GM19193 (cell line): ENCODE data around the gene KLRC4.

Experiments used
- POLR2A ChIP-seq: IDR thresholded peaks from 4 replicates; pipeline ENCODE4 v1.6.1; 2011; ENCODE audit not compliant: insufficient read depth, insufficient read length; ENCODE audit errors: extremely low read depth

KLRC4 gene

DNA sequence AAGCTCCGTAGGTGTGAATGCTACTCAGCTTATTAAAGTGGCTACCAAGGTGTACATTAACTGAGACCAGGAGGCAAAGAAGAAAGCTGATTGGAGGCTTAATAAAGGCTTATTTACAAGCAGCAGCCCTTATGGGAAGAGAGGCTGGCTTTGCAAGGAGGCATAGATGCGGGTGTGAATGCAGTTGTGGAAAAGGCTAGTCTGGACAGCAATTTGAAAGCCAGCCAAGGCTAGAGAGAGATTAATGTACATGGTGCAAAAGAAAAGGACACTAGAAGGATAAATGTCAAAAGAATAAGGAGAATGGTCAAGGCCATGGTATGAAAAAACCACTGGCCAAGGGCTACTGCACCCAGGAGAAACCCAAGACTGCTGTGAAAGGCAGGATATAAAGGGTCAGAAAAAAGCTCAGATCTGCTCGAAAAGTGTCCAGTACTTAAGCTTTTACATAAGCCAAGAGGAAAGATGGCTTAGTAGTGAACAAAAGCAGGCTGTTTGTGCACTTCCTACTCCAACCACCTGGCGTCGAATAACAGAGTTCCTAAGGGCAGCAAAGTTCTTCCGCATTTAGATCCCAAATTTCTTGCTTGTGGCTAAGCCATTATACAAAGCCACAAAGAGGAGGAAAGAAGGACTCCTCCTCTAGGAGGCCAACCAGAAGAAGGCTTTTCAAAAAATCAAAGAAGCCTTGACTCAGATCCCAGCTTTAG lies 43.7 kb downstream of the KLRC4 start:
- TF ChIP-seq POLR2A = no peak

DNA sequence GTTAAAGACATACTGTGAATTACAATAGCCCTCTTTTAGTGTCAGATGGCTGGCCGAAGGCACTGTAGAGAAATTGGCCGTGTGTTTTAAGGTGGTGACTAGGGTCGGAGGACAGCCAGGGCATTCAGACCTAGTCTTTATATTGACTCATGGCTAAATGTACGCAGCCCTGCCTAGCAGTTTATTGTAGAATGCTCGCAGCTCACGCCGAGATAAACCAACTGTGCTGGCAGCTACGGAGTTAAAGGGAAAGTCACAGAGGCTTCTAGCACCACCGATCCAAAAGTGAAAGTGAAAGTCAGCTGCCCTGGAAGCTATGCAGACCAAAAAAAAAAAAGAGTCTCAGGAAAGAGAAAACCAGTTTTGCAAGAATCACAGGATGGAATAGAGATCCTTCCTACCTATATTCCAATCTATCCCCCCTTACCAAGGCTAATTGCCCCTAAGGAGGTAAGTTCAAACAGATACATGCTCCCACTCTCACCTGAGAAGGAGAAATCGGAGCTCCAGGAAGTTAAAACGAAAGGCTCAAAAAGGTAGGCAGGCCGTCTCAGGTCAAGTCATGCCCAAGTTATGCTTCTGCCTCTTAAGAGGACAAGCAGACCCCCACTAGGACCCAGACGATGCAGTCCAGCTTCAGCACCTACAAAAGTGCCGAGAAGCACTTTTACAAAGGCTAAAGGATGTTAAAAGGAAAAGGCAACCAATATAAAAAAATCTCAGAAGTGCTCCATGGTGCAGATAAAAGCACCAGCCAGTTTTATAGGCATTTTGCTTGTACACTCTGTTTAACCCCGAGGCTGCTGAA lies 44.5 kb downstream of the KLRC4 start:
- peak; percentile 2 for TF ChIP-seq POLR2A

DNA sequence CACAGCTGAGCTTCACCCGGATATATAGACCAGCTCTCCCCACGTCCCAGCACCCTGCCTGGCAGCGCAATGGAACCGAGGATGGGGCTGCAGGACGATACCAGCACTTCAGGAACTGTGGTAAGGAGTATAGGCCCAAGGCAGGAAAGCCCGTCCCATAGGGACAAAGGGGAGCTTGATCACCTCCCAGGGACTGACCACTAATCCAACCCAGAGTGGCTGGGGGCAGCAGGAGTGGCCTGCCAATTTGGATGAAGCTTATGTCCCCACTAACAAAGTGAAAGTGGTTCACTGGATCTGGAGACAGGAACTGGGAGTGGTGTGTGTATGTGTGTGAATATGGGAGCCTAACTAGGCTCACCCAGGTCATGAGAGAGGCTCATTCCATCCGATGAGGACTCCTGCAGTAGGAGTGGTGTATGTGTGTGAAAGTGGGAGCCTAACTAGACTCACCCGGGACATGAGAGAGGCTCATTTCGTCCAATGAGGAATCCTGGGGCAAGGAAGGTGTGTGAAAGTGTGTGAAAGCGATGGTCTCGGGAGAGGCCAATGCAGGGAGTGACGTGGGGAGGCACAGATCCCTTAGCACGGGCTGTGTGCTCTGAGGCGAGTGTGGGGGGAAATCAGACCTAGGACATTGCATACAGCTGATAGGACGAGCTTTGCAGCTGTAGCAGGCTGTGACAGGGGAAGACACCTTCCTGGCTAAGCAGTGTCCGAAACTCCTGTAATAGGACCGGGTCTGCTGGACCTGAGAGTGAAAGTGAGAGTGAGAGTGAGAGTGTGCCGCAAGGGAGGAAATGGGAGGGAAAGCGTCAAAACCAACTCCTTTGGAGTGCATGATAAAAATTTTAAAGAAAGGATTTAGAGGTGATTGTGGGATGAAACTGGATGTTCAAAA lies 45.4 kb downstream of the KLRC4 start:
- TF ChIP-seq POLR2A = peak; percentile 38

DNA sequence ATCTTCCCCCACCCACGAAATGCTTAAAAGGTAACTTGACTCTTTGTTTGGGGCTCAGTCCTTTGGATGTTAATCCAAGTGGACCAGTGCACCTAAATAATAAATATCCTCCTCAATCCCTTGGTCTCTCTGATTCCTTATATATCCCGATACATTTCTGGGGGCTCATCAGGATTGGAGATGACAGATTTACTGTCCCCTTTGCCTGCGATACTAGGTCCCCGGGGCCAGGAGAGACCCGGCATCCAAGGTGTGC lies 46.0 kb downstream of the KLRC4 start:
- no peak for TF ChIP-seq POLR2A

DNA sequence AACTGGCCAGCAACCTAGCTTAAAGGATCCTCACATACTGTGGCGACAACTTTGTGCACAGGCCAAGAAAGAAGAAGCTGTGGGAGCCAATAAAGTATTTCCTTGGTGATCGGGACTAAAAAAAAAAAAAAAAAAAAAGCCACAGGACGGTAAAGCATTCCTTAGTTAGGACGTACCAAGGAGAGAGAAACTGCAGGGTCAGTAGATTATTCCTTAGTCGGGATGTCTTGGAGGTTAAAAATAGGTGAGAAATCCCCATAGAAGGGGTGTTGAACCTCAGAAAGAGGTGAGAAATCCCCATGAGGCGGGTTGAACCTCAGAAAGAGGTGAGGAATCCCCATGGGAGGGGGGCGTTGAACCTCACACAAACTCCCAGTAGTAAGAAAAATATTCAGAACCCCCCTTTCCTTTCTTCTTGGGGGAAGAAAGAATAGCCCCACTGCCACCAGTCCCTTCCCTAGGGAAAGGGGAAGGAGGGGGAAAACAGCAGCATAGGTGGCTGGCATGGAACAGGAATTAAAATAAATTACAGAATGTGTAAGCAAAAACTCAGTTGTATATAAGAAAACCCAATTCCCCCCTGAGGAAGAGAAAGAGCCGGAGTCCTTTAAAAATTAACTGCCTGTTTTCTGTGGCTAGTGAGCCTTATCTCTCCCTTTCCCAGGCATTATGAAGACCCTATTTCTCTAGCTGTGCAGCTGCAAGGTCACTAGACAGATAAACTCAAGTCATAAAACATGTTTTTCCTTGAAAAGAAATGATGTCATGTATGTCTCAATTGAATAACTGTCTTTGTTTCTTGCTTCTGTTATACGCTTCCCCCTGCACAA lies 46.5 kb downstream of the KLRC4 start:
- TF ChIP-seq POLR2A = no peak

DNA sequence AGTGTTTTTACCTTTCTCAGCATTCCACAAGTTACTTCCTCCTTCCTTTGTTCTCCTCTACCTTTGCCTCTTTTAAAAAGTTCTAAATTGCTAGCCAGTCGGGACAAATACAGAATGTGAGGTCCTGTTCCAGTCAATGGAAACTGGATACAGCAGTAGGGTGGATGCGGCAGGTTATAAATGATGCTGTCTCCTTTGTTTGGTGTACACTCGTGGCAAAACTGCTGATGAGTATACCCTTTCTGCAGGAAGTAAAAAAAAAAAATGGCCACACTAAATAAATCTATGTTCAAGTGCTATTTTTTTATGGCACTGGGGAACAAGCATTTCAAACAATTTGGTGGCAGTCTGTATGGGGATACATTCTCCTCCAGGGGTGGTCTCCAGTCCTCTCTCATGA lies 47.2 kb downstream of the KLRC4 start:
- no peak for TF ChIP-seq POLR2A

DNA sequence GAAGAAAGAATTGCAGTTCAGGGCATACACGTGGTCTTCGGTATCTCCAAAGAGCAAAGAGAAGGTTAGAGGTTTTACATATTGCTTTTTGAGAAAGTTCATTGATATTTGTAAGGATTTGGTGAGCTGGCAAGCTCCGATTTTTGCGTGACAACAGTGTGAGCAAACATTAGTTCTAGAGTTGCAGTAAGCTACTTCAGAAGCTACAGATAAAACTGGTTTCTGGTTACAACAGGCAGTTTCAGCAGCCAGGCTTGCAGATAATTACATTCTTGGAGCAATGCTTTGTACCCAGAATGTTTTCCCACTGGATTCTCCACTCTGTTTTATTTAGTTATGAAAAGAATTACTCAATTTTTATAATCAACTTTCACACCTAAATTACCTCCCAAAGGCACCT lies 47.9 kb downstream of the KLRC4 start:
- no peak for TF ChIP-seq POLR2A

DNA sequence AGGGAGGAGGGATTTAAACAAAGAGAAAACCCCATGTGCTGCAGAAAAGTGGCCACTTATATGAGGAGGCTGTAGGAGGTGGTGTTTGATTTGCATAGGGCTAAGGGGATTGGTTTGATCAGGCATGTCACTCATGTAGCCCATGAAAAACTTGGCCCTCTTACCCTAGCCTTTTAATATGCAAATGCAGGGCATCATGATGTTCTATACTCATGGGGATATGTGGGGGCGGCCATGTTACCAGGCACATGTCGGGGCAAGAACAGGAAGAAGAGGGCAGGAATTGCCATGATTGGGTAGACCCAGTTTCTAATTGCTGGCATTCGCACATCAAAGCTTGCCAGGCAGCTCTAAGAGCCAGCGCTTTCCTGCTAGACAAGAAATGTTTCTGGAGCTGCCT lies 48.5 kb downstream of the KLRC4 start:
- no peak for TF ChIP-seq POLR2A

DNA sequence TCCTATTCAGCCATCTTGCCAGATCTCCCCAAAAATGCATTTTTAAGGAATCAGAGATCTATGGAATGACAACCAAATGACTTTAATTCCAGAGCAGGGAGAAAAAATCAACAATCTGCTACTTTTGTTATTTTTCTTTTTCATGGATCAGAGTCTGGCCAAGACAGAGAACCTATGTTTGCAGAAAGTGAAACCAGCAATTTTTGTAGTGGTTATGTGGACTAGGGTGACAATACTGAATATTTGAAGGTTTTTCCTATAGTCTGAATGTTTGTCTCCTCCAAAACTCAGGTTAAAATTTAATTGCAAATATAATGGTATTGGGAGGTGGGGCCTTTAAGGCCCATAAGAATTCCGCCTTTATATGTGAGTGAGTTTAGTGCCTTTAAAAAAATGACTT lies 50.6 kb downstream of the KLRC4 start:
- TF ChIP-seq POLR2A = no peak

DNA sequence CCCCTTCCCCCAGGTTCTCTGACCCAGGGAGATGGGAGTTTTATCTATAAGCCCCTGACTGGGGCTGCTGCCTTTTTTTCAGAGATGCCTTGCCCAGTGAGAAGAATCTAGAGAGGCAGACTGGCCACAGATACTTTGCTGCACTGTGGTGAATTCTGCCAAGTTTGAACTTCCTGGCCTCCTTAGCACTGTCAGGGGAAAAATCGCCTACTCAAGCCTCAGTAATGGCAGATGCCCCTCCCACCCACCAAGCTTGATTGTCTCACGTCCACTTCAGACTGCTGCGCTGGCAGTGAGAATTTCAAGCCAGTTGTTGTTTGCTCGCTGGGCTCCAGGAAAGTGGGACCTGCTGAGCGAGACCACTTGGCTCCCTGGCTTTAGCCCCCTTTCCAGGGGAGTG lies 51.4 kb downstream of the KLRC4 start:
- TF ChIP-seq POLR2A = no peak
